Measurements from ENCODE around the gene KDM6B.

GRCh38 chr17:7857713-7858521 lies 23.9 kb downstream of the KDM6B start, which contains the start of gene CYB5D1:
- TF ChIP-seq CTCF (conservative IDR thresholded peaks at IDR 0.05) = no peak
- no peak for TF ChIP-seq EZH2 (IDR thresholded peaks at IDR 0.05; ENCODE audit: low read depth)

Data from PC-9 (cell line).